Panc1 (cell line): ENCODE data around the gene ADCY3. TPM values are rescaled to one million over a fixed set of nuclear protein-coding genes. Genes with fewer than 3 reads are reported as not detected.

Experiments
- ATAC-seq: fragments of 200-7000 bp; cut with Tn5 transposase; 2 replicates; pipeline ENCODE4 v1.9.1; 2020; ENCODE audit warnings: mild to moderate bottlenecking, moderate library complexity
- BruUV-seq: library from RNA; stranded (reverse); fragments of 400-500 nt; replicated peaks from 2 replicates; lab custom pipeline; 2021; lab: Mats Ljungman, UMichigan
- CTCF ChIA-PET: fragments of 300-600 bp; sonication (Branson Sonifier 250); formaldehyde crosslinking; loops from one replicate; lab custom pipeline; 2022; ENCODE audit warnings: antibody characterized with exemption; lab: Charles Lee
- POLR2A ChIA-PET: fragments of 300-600 bp; sonication (Branson Sonifier 250); formaldehyde crosslinking; loops from one replicate; lab custom pipeline; 2022; ENCODE audit warnings: antibody characterized with exemption; lab: Charles Lee
- DNase-seq: peaks from one replicate; pipeline ENCODE4 v3.0.0-alpha.2; 2010; ENCODE audit warnings: low read depth, low spot score
- H3K27ac ChIP-seq: 2 replicates; pipeline ENCODE4 v1.5.1; 2011; ENCODE audit warnings: mild to moderate bottlenecking, low read length, inconsistent platforms
- H3K27me3 ChIP-seq: fragments of 200-500 bp; sonication (Bioruptor generic); 2 replicates; pipeline ENCODE4 v1.6.0; 2014; ENCODE audit warnings: low read length, inconsistent platforms; ENCODE audit not compliant: control insufficient read depth, insufficient read depth
- H3K36me3 ChIP-seq: fragments of 200-500 bp; sonication (Bioruptor generic); 2 replicates; pipeline ENCODE4 v1.5.1; 2014; ENCODE audit warnings: inconsistent platforms, mild to moderate bottlenecking, low read length, moderate library complexity; ENCODE audit not compliant: control insufficient read depth, insufficient read depth
- H3K4me1 ChIP-seq: 2 replicates; pipeline ENCODE4 v1.5.1; 2011; ENCODE audit warnings: inconsistent platforms, mild to moderate bottlenecking, low read length, moderate library complexity; ENCODE audit not compliant: control insufficient read depth, insufficient read depth
- H3K4me3 ChIP-seq, 2 experiments: 2 replicates each; pipeline ENCODE4 v1.5.1; 2011 to 2012; ENCODE audit warnings: low read depth in 2 of 2, low read length in 2 of 2, mild to moderate bottlenecking in 2 of 2, inconsistent platforms in 1 of 2, moderate library complexity in 1 of 2
- H3K9me3 ChIP-seq: fragments of 200-500 bp; sonication (Bioruptor generic); 2 replicates; pipeline ENCODE4 v1.5.1; 2014; ENCODE audit warnings: low read depth, mild to moderate bottlenecking, inconsistent platforms, low read length, moderate library complexity; ENCODE audit not compliant: control insufficient read depth, insufficient read depth
- POLR2AphosphoS5 ChIP-seq: IDR thresholded peaks from 2 replicates; pipeline ENCODE4 v1.6.1; 2012; ENCODE audit warnings: mild to moderate bottlenecking, low read depth, low read length, moderate library complexity
- SIN3A ChIP-seq: IDR thresholded peaks from 2 replicates; pipeline ENCODE4 v1.6.1; 2012; ENCODE audit warnings: low read depth, mild to moderate bottlenecking, low read length, moderate library complexity, borderline replicate concordance; ENCODE audit not compliant: insufficient read depth
- TCF7L2 ChIP-seq: IDR thresholded peaks from 2 replicates; pipeline ENCODE4 v1.6.1; 2011; ENCODE audit warnings: mild to moderate bottlenecking, low read depth, low read length, inconsistent platforms
- in situ Hi-C: cut with HindIII; loops from 2 replicates; pipeline ENCODE4 v1.10.0; 2016; ENCODE audit warnings: low sequenced_read_pairs, low pct_unique_long_range_greater_than_20kb
- intact Hi-C: fragments of 100-400 bp; cut with micrococcal nuclease; formaldehyde crosslinking; loops from one replicate; pipeline ENCODE4 v1.10.0; 2022; ENCODE audit not compliant: unreplicated experiment
- total RNA-seq: library from RNA; stranded (reverse); gene quantifications from one replicate; pipeline ENCODE4 v1.2.1, GENCODE V29; 2021; ENCODE audit not compliant: unreplicated experiment
- TF ChIP-seq, protein P1 (sequence below), 2 experiments: IDR thresholded peaks; 2 replicates each; pipeline ENCODE4 v1.6.1; 2011 to 2012; ENCODE audit warnings: low read depth in 2 of 2, control low read depth in 1 of 2, low read length in 1 of 2, mild to moderate bottlenecking in 1 of 2, moderate library complexity in 1 of 2; ENCODE audit not compliant: insufficient read depth in 1 of 2
- TF ChIP-seq, protein P2 (sequence below): fragments of 450-650 bp; IDR thresholded peaks from 2 replicates; pipeline ENCODE4 v1.5.1; 2017; ENCODE audit warnings: mild to moderate bottlenecking

The ADCY3 gene
- total RNA-seq, 1 experiment from 2014 or later = 34.1 TPM

DNA sequence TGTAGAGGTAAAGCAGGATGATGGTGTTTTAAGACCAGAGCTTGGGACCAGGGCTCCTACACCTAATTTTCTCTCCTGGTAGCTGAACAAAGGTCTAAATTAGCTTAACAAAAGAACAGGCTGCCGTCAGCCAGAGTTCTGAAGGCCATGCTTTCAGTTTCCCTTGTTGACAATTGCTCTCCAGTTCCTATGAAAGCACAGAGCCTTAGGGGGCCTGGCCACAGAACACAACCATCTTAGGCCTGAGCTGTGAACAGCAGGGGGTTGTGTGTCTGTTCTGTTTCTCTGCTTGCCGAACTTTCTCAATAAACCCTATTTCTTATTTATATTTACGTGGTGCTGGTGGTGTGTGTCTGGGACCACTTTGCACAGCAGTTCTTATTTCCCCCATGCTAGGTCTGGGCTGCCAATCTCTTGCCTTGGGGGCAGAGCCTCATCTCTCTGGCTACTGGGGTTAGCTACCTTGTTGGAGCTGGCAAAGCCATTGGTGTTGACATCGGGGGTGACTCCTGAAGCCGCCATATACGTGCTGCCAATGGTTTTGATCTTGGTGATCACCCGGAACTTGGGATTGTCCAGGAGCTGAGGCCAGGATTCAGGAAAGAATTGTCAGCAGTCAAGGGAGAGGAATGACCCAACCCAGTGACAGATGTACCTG is 97.9 kb downstream of the ADCY3 start:
- Histone ChIP-seq H3K4me1 (peaks cover 4% of the 10 kb centered on the region), H3K9me3 (no peaks in the 10 kb centered on the region), H3K27me3 (no peaks in the 10 kb centered on the region), H3K27ac (no peak overlapping the region), H3K36me3 (peaks cover 15% of the 10 kb centered on the region), H3K4me3 (no peak overlapping the region)
- CTCF ChIA-PET = no interaction called here
- ATAC-seq (no peak), DNase-seq (no peak)
- no TSS peak for BruUV-seq
- in situ Hi-C loops (no loop called here), intact Hi-C loops (no loop called here)
- POLR2A ChIA-PET = no interaction called here
- TF ChIP-seq, protein P1, sequence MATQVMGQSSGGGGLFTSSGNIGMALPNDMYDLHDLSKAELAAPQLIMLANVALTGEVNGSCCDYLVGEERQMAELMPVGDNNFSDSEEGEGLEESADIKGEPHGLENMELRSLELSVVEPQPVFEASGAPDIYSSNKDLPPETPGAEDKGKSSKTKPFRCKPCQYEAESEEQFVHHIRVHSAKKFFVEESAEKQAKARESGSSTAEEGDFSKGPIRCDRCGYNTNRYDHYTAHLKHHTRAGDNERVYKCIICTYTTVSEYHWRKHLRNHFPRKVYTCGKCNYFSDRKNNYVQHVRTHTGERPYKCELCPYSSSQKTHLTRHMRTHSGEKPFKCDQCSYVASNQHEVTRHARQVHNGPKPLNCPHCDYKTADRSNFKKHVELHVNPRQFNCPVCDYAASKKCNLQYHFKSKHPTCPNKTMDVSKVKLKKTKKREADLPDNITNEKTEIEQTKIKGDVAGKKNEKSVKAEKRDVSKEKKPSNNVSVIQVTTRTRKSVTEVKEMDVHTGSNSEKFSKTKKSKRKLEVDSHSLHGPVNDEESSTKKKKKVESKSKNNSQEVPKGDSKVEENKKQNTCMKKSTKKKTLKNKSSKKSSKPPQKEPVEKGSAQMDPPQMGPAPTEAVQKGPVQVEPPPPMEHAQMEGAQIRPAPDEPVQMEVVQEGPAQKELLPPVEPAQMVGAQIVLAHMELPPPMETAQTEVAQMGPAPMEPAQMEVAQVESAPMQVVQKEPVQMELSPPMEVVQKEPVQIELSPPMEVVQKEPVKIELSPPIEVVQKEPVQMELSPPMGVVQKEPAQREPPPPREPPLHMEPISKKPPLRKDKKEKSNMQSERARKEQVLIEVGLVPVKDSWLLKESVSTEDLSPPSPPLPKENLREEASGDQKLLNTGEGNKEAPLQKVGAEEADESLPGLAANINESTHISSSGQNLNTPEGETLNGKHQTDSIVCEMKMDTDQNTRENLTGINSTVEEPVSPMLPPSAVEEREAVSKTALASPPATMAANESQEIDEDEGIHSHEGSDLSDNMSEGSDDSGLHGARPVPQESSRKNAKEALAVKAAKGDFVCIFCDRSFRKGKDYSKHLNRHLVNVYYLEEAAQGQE (IDR thresholded peaks at IDR 0.05; ENCODE audit: insufficient read depth in 1 of 2, low read depth in 2 of 2, low read length in 1 of 2) = no peak
- TF ChIP-seq, protein P2, sequence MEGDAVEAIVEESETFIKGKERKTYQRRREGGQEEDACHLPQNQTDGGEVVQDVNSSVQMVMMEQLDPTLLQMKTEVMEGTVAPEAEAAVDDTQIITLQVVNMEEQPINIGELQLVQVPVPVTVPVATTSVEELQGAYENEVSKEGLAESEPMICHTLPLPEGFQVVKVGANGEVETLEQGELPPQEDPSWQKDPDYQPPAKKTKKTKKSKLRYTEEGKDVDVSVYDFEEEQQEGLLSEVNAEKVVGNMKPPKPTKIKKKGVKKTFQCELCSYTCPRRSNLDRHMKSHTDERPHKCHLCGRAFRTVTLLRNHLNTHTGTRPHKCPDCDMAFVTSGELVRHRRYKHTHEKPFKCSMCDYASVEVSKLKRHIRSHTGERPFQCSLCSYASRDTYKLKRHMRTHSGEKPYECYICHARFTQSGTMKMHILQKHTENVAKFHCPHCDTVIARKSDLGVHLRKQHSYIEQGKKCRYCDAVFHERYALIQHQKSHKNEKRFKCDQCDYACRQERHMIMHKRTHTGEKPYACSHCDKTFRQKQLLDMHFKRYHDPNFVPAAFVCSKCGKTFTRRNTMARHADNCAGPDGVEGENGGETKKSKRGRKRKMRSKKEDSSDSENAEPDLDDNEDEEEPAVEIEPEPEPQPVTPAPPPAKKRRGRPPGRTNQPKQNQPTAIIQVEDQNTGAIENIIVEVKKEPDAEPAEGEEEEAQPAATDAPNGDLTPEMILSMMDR = no peak
- TF ChIP-seq SIN3A (no peak), TCF7L2 (no peak), POLR2AphosphoS5 (no peak)

DNA sequence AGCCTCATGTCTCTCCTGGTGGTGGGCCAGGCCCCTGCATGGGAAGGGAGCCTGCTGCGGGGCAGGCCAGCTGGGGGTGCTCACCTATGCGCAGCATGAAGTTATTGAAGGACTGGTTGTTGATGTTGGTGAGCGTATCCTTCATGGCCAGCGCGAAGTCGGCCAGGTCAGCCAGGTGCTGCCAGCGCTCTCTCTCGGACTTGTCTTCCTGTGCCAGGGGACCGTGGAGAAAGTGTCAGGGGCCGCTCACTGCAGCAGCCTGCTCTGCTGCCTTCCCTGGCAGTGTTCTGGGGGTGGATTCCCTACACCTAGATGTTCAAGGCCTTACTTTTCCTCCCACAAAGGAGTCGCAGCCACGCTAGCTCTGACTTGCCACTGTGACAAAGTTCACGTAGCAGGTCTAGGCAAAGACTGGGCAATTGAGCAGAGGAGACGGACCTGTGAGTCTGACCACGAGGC is 98.6 kb downstream of the ADCY3 start:
- ChIA-PET CTCF (no interaction called here), POLR2A (no interaction called here)
- DNase-seq = no peak
- TF ChIP-seq POLR2AphosphoS5 = peak; percentile 16; the same call in 1 of the 2 replicates
- TF ChIP-seq TCF7L2 = no peak
- intact Hi-C loops (no loop called here), in situ Hi-C loops (no loop called here)
- Histone ChIP-seq H3K9me3 (no peaks in the 10 kb centered on the region), H3K36me3 (peaks cover 21% of the 10 kb centered on the region), H3K27me3 (no peaks in the 10 kb centered on the region), H3K4me3 (no peak overlapping the region), H3K27ac (no peak overlapping the region), H3K4me1 (peaks cover 4% of the 10 kb centered on the region; the same call in 1 of the 2 replicates)
- no TSS peak for BruUV-seq
- no peak for ATAC-seq

DNA sequence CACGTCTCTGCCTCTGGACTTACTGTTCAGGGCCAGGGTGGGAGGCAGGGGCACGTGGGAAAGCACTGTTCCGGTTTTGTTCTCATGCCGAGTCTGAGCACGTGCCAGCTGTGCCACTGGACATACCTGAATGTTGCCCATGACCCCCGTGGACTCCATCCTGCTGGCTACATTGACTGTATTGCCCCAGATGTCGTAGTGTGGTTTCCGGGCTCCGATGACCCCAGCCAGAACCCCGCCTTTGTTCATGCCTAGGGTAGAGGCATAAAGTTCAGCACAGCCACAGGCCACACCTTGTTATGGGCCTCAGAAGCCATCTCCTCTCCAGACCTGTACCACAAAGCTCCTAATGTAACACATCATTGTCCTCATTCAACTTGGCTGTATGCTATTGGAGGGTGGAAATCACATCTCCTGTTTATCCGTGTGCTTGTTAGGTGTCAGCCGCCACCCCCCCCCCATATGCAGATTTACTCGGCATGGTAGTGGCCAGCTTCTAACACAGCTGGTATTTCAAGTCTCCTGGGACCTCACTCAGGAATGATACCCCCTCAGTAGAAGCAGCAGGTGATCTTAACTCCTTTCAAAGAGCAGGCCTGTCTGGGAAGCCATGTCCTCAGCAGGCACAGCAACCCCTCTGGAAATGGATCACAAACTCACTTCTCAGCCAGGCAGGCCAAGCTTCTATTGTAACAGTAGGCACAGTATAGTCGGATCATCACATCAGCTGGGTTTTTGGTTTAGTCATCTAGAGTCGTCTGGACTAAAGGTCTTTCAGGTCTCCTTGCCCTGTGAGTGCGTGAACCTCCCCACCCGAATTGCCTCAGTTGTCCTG is 99.2 kb downstream of the ADCY3 start:
- in situ Hi-C loops (no loop called here), intact Hi-C loops (no loop called here)
- BruUV-seq = no TSS peak
- Histone ChIP-seq H3K4me1 (no peaks in the 10 kb centered on the region; the same call in 1 of the 2 replicates), H3K36me3 (peaks cover 21% of the 10 kb centered on the region), H3K4me3 (no peak overlapping the region), H3K27ac (no peak overlapping the region), H3K27me3 (no peaks in the 10 kb centered on the region), H3K9me3 (no peaks in the 10 kb centered on the region)
- CTCF ChIA-PET = no interaction called here
- TF ChIP-seq SIN3A (no peak), POLR2AphosphoS5 (peak; percentile 19; the same call in 1 of the 2 replicates), TCF7L2 (no peak)
- TF ChIP-seq, protein P1 (IDR thresholded peaks at IDR 0.05; ENCODE audit: insufficient read depth in 1 of 2, low read depth in 2 of 2, low read length in 1 of 2) = no peak
- TF ChIP-seq, protein P2 = no peak
- POLR2A ChIA-PET = no interaction called here
- DNase-seq (no peak), ATAC-seq (no peak)
